H9 (cell line): ENCODE measurements around the gene CCL15. TPM values are rescaled to one million over a fixed set of nuclear protein-coding genes. Genes with fewer than 3 reads are reported as not detected.

ENCODE experiments used
- DNase-seq: peaks from one replicate; pipeline ENCODE4 v3.0.0-alpha.2; 2017
- H2AFZ ChIP-seq: one replicate; pipeline ENCODE4 v1.6.1; 2013; ENCODE audit warnings: mild to moderate bottlenecking, low read length, control low read depth, moderate library complexity
- H2AK5ac ChIP-seq: 2 replicates; pipeline ENCODE4 v1.6.1; 2013; ENCODE audit warnings: low read length, control low read depth, mixed read lengths; ENCODE audit not compliant: insufficient read length
- H2BK120ac ChIP-seq: one replicate; pipeline ENCODE4 v1.6.1; 2013; ENCODE audit warnings: low read depth, mild to moderate bottlenecking, low read length, control low read depth, inconsistent platforms; ENCODE audit not compliant: poor library complexity, severe bottlenecking
- H2BK12ac ChIP-seq: 2 replicates; pipeline ENCODE4 v1.6.1; 2013; ENCODE audit warnings: low read length, control low read depth, mixed read lengths, low read depth; ENCODE audit not compliant: insufficient read length
- H2BK15ac ChIP-seq: 2 replicates; pipeline ENCODE4 v1.6.1; 2013; ENCODE audit warnings: low read depth, low read length, control low read depth
- H2BK20ac ChIP-seq: one replicate; pipeline ENCODE4 v1.6.1; 2013; ENCODE audit warnings: low read depth, mild to moderate bottlenecking, low read length, control low read depth, inconsistent platforms; ENCODE audit not compliant: poor library complexity, severe bottlenecking
- H2BK5ac ChIP-seq: 2 replicates; pipeline ENCODE4 v1.6.1; 2013; ENCODE audit warnings: low read length, control low read depth, mixed read lengths; ENCODE audit not compliant: insufficient read length
- H3K14ac ChIP-seq: 2 replicates; pipeline ENCODE4 v1.6.1; 2013; ENCODE audit warnings: low read length, control low read depth; ENCODE audit not compliant: insufficient read depth
- H3K18ac ChIP-seq: 2 replicates; pipeline ENCODE4 v1.6.1; 2013; ENCODE audit warnings: low read depth, mild to moderate bottlenecking, mixed read lengths, low read length, control low read depth; ENCODE audit not compliant: insufficient read length
- H3K23ac ChIP-seq: 2 replicates; pipeline ENCODE4 v1.6.1; 2013; ENCODE audit warnings: low read length, control low read depth, mixed read lengths, low read depth; ENCODE audit not compliant: insufficient read length
- H3K23me2 ChIP-seq: 2 replicates; pipeline ENCODE4 v1.6.1; 2013; ENCODE audit warnings: low read depth, mild to moderate bottlenecking, mixed read lengths, low read length, control low read depth; ENCODE audit not compliant: insufficient read length, poor library complexity, severe bottlenecking
- H3K27ac ChIP-seq: 2 replicates; pipeline ENCODE4 v1.5.1; 2013; ENCODE audit warnings: low read length, control low read depth, mixed read lengths, low read depth; ENCODE audit not compliant: insufficient read length
- H3K27me3 ChIP-seq: 2 replicates; pipeline ENCODE4 v1.6.1; 2013; ENCODE audit warnings: low read length, control low read depth, inconsistent platforms; ENCODE audit not compliant: insufficient read depth
- H3K4ac ChIP-seq: 2 replicates; pipeline ENCODE4 v1.6.1; 2013; ENCODE audit warnings: low read depth, mild to moderate bottlenecking, control low read depth, inconsistent platforms, low read length, moderate library complexity
- H3K4me1 ChIP-seq: 2 replicates; pipeline ENCODE4 v1.6.1; 2013; ENCODE audit warnings: low read length, control low read depth, inconsistent platforms; ENCODE audit not compliant: insufficient read depth
- H3K4me2 ChIP-seq: 2 replicates; pipeline ENCODE4 v1.6.1; 2013; ENCODE audit warnings: low read length, control low read depth, mixed read lengths; ENCODE audit not compliant: insufficient read length, insufficient read depth
- H3K56ac ChIP-seq: 2 replicates; pipeline ENCODE4 v1.6.1; 2013; ENCODE audit warnings: low read depth, mild to moderate bottlenecking, mixed read lengths, low read length, control low read depth; ENCODE audit not compliant: insufficient read length
- H3K79me1 ChIP-seq: 2 replicates; pipeline ENCODE4 v1.6.1; 2013; ENCODE audit warnings: low read depth, mild to moderate bottlenecking, moderate library complexity, low read length, control low read depth, inconsistent platforms; ENCODE audit not compliant: insufficient read depth, poor library complexity, severe bottlenecking
- H3K79me2 ChIP-seq: 2 replicates; pipeline ENCODE4 v1.6.1; 2013; ENCODE audit warnings: low read length, control low read depth, inconsistent platforms; ENCODE audit not compliant: insufficient read depth
- H3K9ac ChIP-seq: 2 replicates; pipeline ENCODE4 v1.6.1; 2013; ENCODE audit warnings: low read length, control low read depth, mixed read lengths; ENCODE audit not compliant: insufficient read length; ENCODE audit errors: extremely low read depth
- H3K9me3 ChIP-seq: one replicate; pipeline ENCODE4 v1.6.1; 2013; ENCODE audit warnings: low read depth, low read length, inconsistent platforms; ENCODE audit not compliant: control insufficient read depth
- H3T11ph ChIP-seq: one replicate; pipeline ENCODE4 v1.6.1; 2013; ENCODE audit warnings: mild to moderate bottlenecking, low read length, control low read depth, inconsistent platforms
- H4K20me1 ChIP-seq: one replicate; pipeline ENCODE4 v1.6.1; 2013; ENCODE audit not compliant: control insufficient read depth, insufficient read length, insufficient read depth
- H4K5ac ChIP-seq: 2 replicates; pipeline ENCODE4 v1.6.1; 2013; ENCODE audit warnings: low read depth, mild to moderate bottlenecking, mixed read lengths, low read length, control low read depth; ENCODE audit not compliant: insufficient read length
- H4K8ac ChIP-seq: replicated peaks from 2 replicates; pipeline ENCODE4 v1.6.1; 2013; ENCODE audit warnings: low read length, control low read depth, mixed read lengths, low read depth; ENCODE audit not compliant: insufficient read length
- H4K91ac ChIP-seq: 2 replicates; pipeline ENCODE4 v1.6.1; 2013; ENCODE audit warnings: low read depth, mild to moderate bottlenecking, moderate library complexity, mixed read lengths, low read length, control low read depth; ENCODE audit not compliant: insufficient read length
- H3K27ac Mint-ChIP-seq, 3 experiments: 2 replicates in 2 of 3; 3 replicates in 1 of 3; pipeline ENCODE4 v1.8.0; 2020 to 2021; ENCODE audit warnings: mixed read lengths in 3 of 3, mild to moderate bottlenecking in 1 of 3, moderate library complexity in 1 of 3
- H3K27me3 Mint-ChIP-seq: 2 replicates; pipeline ENCODE4 v1.8.0; 2021; ENCODE audit warnings: low read depth, mild to moderate bottlenecking, moderate library complexity, mixed read lengths
- H3K36me3 Mint-ChIP-seq, 3 experiments: 2 replicates in 2 of 3; 3 replicates in 1 of 3; pipeline ENCODE4 v1.8.0; 2020 to 2021; ENCODE audit warnings: low read depth in 3 of 3, mixed read lengths in 3 of 3; ENCODE audit not compliant: insufficient read depth in 1 of 3
- H3K4me1 Mint-ChIP-seq, 2 experiments: 2 replicates each; pipeline ENCODE4 v1.8.0; 2020; ENCODE audit warnings: mixed read lengths in 2 of 2
- H3K4me3 Mint-ChIP-seq, 2 experiments: 2 replicates in 1 of 2; 3 replicates in 1 of 2; pipeline ENCODE4 v1.8.0; 2020 to 2021; ENCODE audit warnings: mild to moderate bottlenecking in 2 of 2, mixed read lengths in 2 of 2, moderate library complexity in 1 of 2
- H3K9me3 Mint-ChIP-seq, 2 experiments: 2 replicates in 1 of 2; 3 replicates in 1 of 2; pipeline ENCODE4 v1.8.0; 2020; ENCODE audit warnings: mild to moderate bottlenecking in 2 of 2, mixed read lengths in 2 of 2, moderate library complexity in 1 of 2
- WGBS: extraction: QIAGEN DNeasy Blood & Tissue Kit; methylation state at CpG from one replicate; pipeline ENCODE4 v1.1.7; 2013; ENCODE audit warnings: missing lambda C conversion rate, low lambda C conversion rate, mixed read lengths; ENCODE audit not compliant: insufficient read length; ENCODE audit errors: extremely low coverage; 5-methylcytosine and 5-hydroxymethylcytosine counted together
- total RNA-seq: library from RNA; stranded (reverse); gene quantifications from 2 replicates; pipeline ENCODE4 v1.2.1, GENCODE V29; 2021
- TF ChIP-seq, protein P1 (sequence below): fragments of 200-600 bp; sonication (generic); conservative IDR thresholded peaks from 3 replicates; pipeline ENCODE4 v1.8.0; 2021; ENCODE audit warnings: antibody characterized with exemption, mild to moderate bottlenecking

The CCL15 gene
- total RNA-seq, 1 experiment from 2014 or later: not detected

DNA sequence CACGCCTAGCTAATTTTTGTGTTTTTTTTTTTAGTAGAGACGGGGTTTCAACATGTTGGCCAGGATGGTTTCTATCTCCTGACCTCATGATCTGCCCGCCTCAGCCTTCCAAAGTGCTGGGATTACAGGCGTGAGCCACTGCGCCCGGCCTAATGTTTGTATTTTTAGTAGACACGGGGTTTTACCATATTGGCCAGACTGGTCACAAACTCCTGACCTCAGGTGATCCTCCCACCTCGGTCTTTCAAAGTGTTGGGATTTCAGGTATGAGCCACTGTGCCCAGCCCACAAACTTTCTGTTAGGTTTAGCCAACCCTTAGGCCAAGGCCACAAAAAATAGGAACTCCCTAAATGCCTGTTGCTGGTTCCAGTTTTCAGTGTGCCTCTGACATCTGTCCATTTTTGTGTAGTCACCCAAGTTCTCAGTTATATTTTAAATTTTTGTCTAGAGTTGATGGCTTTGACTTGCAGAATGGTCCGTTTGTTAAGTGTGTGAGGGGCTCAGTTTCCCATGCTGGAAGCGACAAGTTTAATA is 32.8 kb downstream of the CCL15 start:
- Histone ChIP-seq H2AFZ (no peak overlapping the region), H3K9me3 (no peaks in the 10 kb centered on the region), H4K91ac (no peak overlapping the region), H4K20me1 (no peaks in the 10 kb centered on the region), H3K23ac (no peak overlapping the region), H3K27ac (no peak overlapping the region), H2BK15ac (no peak overlapping the region), H3K27me3 (no peaks in the 10 kb centered on the region), H2BK12ac (no peak overlapping the region), H3K9ac (no peak overlapping the region), H3T11ph (no peak overlapping the region), H2BK20ac (no peak overlapping the region), H4K8ac (no peak overlapping the region), H3K79me2 (no peaks in the 10 kb centered on the region), H2BK5ac (no peak overlapping the region), H2AK5ac (no peak overlapping the region), H3K4me1 (no peaks in the 10 kb centered on the region), H3K18ac (no peak overlapping the region), H3K14ac (no peak overlapping the region), H2BK120ac (no peak overlapping the region), H3K4ac (no peak overlapping the region), H3K23me2 (no peaks in the 10 kb centered on the region), H3K79me1 (no peaks in the 10 kb centered on the region), H3K56ac (no peak overlapping the region), H3K4me2 (no peak overlapping the region), H4K5ac (no peak overlapping the region)
- no peak for DNase-seq
- TF ChIP-seq, protein P1, sequence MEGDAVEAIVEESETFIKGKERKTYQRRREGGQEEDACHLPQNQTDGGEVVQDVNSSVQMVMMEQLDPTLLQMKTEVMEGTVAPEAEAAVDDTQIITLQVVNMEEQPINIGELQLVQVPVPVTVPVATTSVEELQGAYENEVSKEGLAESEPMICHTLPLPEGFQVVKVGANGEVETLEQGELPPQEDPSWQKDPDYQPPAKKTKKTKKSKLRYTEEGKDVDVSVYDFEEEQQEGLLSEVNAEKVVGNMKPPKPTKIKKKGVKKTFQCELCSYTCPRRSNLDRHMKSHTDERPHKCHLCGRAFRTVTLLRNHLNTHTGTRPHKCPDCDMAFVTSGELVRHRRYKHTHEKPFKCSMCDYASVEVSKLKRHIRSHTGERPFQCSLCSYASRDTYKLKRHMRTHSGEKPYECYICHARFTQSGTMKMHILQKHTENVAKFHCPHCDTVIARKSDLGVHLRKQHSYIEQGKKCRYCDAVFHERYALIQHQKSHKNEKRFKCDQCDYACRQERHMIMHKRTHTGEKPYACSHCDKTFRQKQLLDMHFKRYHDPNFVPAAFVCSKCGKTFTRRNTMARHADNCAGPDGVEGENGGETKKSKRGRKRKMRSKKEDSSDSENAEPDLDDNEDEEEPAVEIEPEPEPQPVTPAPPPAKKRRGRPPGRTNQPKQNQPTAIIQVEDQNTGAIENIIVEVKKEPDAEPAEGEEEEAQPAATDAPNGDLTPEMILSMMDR: no peak
- Mint-ChIP-seq H3K9me3 (no peaks in the 10 kb centered on the region), H3K4me3 (no peak overlapping the region), H3K27ac (no peak overlapping the region), H3K36me3 (no peaks in the 10 kb centered on the region), H3K4me1 (peaks cover 2 to 6% of the 10 kb centered on the region in 2 experiments; a peak in 2 of 4 replicates), H3K27me3 (no peaks in the 10 kb centered on the region)
- no CpG with 5 or more reads among the region's 10 CpGs for WGBS
